ENCODE measurements around the gene ADAMTS3. TPM values are rescaled to one million over a fixed set of nuclear protein-coding genes. Genes with fewer than 3 reads are reported as not detected.

The ADAMTS3 gene
- total RNA-seq, 2 experiments from 2014 or later = not detected

DNA sequence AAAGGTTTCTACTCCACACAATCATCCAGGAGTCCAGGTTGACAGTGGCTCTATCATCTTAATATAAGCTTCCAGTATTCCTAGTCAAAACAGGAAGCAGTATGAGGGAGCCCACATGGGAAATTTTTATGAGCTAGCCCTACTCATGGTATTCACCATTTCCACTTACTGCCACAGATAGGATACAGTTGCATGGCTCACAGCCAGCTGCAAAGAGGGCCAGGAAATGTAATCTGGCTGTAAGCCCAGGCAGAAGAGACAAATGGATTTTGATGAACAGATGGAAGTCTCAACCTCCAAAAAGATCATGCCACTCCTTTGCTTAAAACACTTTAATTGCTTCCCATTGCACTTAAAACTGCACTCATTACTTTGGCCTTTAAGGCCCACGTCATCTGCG, 150.6 kb downstream of the ADAMTS3 start:
- POLR2A ChIA-PET = no interaction called here
- Mint-ChIP-seq H3K9me3 (no peaks in the 10 kb centered on the region), H3K27ac (no peak overlapping the region), H3K4me1 (ENCODE audit: low read depth) (no peaks in the 10 kb centered on the region), H3K36me3 (ENCODE audit: low read depth) (no peaks in the 10 kb centered on the region), H3K4me3 (no peak overlapping the region), H3K27me3 (no peaks in the 10 kb centered on the region)
- CTCF ChIA-PET = no interaction called here
- ATAC-seq (no peak), DNase-seq (no peak)
- intact Hi-C loops (cut with micrococcal nuclease) = no loop called here
- TF ChIP-seq, protein P1, sequence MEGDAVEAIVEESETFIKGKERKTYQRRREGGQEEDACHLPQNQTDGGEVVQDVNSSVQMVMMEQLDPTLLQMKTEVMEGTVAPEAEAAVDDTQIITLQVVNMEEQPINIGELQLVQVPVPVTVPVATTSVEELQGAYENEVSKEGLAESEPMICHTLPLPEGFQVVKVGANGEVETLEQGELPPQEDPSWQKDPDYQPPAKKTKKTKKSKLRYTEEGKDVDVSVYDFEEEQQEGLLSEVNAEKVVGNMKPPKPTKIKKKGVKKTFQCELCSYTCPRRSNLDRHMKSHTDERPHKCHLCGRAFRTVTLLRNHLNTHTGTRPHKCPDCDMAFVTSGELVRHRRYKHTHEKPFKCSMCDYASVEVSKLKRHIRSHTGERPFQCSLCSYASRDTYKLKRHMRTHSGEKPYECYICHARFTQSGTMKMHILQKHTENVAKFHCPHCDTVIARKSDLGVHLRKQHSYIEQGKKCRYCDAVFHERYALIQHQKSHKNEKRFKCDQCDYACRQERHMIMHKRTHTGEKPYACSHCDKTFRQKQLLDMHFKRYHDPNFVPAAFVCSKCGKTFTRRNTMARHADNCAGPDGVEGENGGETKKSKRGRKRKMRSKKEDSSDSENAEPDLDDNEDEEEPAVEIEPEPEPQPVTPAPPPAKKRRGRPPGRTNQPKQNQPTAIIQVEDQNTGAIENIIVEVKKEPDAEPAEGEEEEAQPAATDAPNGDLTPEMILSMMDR (IDR thresholded peaks at IDR 0.05) = no peak

DNA sequence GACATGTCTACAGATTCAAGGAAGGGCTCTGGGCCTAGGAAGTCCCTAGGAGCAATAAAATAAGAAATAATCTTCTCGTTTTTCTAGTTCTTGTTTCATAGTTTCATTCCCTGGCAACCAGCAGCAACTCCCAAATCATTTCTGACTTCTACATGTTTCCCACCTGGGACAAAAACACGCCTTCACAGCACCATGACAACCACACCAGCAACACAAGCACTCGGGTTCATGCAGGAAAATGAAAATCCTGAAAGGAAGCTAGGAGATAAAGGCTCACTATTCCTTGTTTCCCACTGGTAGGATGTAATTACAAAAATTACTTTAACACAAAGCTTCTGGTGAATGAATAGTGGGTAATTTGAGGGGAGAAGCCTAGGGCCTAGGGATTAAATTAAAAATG, 158.9 kb downstream of the ADAMTS3 start:
- H3K27me3 Mint-ChIP-seq = no peaks in the 10 kb centered on the region
- ChIA-PET POLR2A (no interaction called here), CTCF (no interaction called here)
- H3K4me1 Mint-ChIP-seq (ENCODE audit: low read depth) = no peaks in the 10 kb centered on the region
- ATAC-seq (no peak), DNase-seq (no peak)
- peaks cover 2% of the 10 kb centered on the region for H3K9me3 Mint-ChIP-seq
- H3K36me3 Mint-ChIP-seq (ENCODE audit: low read depth) = no peaks in the 10 kb centered on the region
- TF ChIP-seq, protein P1 (IDR thresholded peaks at IDR 0.05) = no peak
- H3K27ac Mint-ChIP-seq = no peak overlapping the region
- no peak overlapping the region for H3K4me3 Mint-ChIP-seq
- intact Hi-C loops (cut with micrococcal nuclease) = no loop called here

DNA sequence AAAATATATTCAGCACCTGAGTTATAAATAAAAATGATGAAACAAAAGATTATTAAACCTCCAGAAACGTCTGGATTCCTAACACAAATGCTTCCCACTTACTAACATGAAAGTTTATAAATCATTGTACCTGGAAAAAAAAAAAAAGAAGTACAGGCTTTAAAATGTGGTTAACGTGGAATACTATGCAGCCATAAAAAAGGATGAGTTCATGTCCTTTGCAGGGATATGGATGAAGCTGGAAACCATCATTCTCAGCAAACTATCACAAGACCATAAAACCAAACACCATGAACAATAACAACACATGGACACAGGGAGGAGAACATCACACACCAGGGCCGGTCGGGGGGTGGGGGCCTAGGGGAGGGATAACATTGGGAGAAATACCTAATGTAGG, 160.5 kb downstream of the ADAMTS3 start:
- DNase-seq (no peak), ATAC-seq (no peak)
- TF ChIP-seq, protein P1 (IDR thresholded peaks at IDR 0.05) = no peak
- H3K4me3 Mint-ChIP-seq = no peak overlapping the region
- H3K9me3 Mint-ChIP-seq = peaks cover 2% of the 10 kb centered on the region
- no peaks in the 10 kb centered on the region for H3K4me1 Mint-ChIP-seq (ENCODE audit: low read depth)
- no peak overlapping the region for H3K27ac Mint-ChIP-seq
- ChIA-PET CTCF (no interaction called here), POLR2A (no interaction called here)
- no peaks in the 10 kb centered on the region for H3K27me3 Mint-ChIP-seq
- intact Hi-C loops (cut with micrococcal nuclease) = no loop called here
- no peaks in the 10 kb centered on the region for H3K36me3 Mint-ChIP-seq (ENCODE audit: low read depth)

DNA sequence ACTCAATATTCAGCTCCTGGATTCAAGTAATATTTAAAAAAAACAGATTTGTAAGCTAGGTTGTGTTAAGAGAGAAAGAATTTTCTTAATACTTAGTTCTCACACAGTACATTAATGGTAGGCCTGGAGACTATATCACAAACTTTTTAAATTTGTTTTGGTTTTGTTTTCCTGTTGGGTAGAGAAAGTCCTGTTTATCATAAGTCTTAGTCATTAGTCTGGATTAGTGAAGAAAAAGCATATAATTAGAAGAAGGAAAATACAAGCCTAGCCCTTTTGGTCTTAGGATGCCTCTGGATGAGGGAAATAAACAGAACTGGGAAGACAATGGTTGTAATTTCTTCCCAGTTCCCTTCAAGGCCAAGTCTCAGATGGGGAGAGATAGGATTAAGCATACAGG, 163.6 kb downstream of the ADAMTS3 start:
- DNase-seq (no peak), ATAC-seq (no peak)
- no peaks in the 10 kb centered on the region for H3K4me1 Mint-ChIP-seq (ENCODE audit: low read depth)
- H3K36me3 Mint-ChIP-seq (ENCODE audit: low read depth) = no peaks in the 10 kb centered on the region
- H3K27ac Mint-ChIP-seq = no peak overlapping the region
- intact Hi-C loops (cut with micrococcal nuclease) = no loop called here
- no peak overlapping the region for H3K4me3 Mint-ChIP-seq
- TF ChIP-seq, protein P1 (IDR thresholded peaks at IDR 0.05) = no peak
- H3K27me3 Mint-ChIP-seq = no peaks in the 10 kb centered on the region
- H3K9me3 Mint-ChIP-seq = peaks cover 2% of the 10 kb centered on the region
- POLR2A ChIA-PET = no interaction called here
- CTCF ChIA-PET = no interaction called here

DNA sequence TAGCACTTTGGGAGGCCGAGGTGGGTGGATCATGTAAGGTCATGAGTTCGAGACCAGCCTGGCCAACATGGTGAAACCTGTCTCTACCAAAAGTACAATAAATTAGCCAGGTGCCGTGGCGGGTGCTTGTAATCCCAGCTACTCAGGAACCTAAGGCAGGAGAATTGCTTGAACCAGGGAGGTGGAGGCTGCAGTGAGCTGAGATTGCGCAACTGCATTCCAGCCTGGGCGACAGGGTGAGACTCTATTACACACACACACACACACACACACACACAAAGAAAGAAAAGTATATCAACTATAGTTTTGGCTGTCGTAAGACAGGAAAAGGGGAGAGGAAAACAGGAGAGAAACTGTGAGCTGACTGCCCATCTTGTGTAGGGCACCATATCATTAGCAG, 171.7 kb downstream of the ADAMTS3 start:
- H3K36me3 Mint-ChIP-seq (ENCODE audit: low read depth) = no peaks in the 10 kb centered on the region
- TF ChIP-seq, protein P1 (IDR thresholded peaks at IDR 0.05) = no peak
- intact Hi-C loops (cut with micrococcal nuclease) = no loop called here
- H3K27me3 Mint-ChIP-seq = no peaks in the 10 kb centered on the region
- H3K4me1 Mint-ChIP-seq (ENCODE audit: low read depth) = no peaks in the 10 kb centered on the region
- DNase-seq = no peak
- CTCF ChIA-PET = no interaction called here
- H3K27ac Mint-ChIP-seq = no peak overlapping the region
- no peak overlapping the region for H3K4me3 Mint-ChIP-seq
- ATAC-seq = no peak
- no peaks in the 10 kb centered on the region for H3K9me3 Mint-ChIP-seq
- POLR2A ChIA-PET = no interaction called here
